SK-N-SH (cell line): ENCODE results near the gene BCAR3.

Experiments used
- CHD2 ChIP-seq: fragments of 150-350 bp; IDR thresholded peaks from 2 replicates; pipeline ENCODE4 v1.6.1; 2018; ENCODE audit warnings: low read length; ENCODE audit not compliant: partially characterized antibody
- CTCF ChIP-seq: fragments of 200-600 bp; sonication (generic); IDR thresholded peaks from 2 replicates; pipeline ENCODE4 v1.6.1; 2017; ENCODE audit warnings: antibody characterized with exemption, mild to moderate bottlenecking, moderate library complexity
- EZH2phosphoT487 ChIP-seq: fragments of 200-600 bp; sonication (generic); IDR thresholded peaks from 2 replicates; pipeline ENCODE4 v1.6.1; 2017; ENCODE audit warnings: low read depth, mixed run types, mild to moderate bottlenecking, antibody characterized with exemption, moderate library complexity, borderline replicate concordance
- GATA2 ChIP-seq: sonication (generic); formaldehyde crosslinking; IDR thresholded peaks from 2 replicates; pipeline ENCODE4 v1.5.0; 2020; ENCODE audit warnings: mild to moderate bottlenecking, missing genetic modification reagents
- MAX ChIP-seq: IDR thresholded peaks from 2 replicates; pipeline ENCODE4 v1.4.0; 2012; ENCODE audit warnings: low read depth
- MEF2A ChIP-seq: IDR thresholded peaks from 2 replicates; pipeline ENCODE4 v1.4.0; 2012; ENCODE audit warnings: low read depth, borderline replicate concordance
- NFIC ChIP-seq: IDR thresholded peaks from 2 replicates; pipeline ENCODE4 v1.4.0; 2012; ENCODE audit warnings: borderline replicate concordance
- SIN3A ChIP-seq: IDR thresholded peaks from 2 replicates; pipeline ENCODE4 v1.6.1; 2012; ENCODE audit warnings: low read depth, mild to moderate bottlenecking, low read length, moderate library complexity, borderline replicate concordance

DNA sequence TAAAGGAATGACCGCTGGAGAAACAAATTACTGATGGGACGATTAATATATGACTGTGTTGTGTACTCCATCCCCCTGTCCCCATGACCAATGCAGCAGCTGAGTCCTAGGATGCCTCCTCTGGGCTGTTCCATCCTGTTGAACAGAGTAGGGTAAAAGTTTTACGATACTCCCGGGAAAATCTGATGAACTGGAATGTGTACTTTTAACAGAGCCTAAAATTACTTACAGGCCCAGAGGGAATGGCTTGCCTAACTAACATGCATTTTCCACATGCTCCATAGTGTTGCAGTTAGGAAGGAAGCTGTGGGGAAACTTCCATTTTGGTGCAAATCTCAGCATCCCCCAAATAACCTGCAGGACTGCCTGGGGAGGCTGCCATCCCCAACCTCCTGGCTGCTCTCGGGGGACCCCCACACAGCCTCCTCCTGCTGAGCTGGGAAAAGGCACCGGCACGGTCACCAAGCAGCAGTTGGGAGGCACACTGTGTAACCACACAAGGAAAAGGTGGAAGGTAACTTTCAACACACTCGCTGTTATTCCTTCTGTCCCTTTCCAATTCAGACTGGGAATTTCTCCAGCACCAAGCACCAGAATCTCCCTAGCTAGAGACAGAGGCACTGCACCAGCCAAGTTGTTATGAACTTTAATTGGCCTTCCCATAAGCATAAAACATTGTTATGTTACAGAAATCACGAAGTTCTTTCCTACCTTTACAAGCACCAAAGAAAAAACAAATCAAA lies 97.2 kb downstream of the BCAR3 start:
- TF ChIP-seq MAX (no peak), MEF2A (no peak), CHD2 (no peak), NFIC (no peak), SIN3A (no peak), CTCF (no peak), GATA2 (no peak), EZH2phosphoT487 (no peak)
